Measurements from ENCODE around the gene SLC35F4. TPM values are rescaled to one million over a fixed set of nuclear protein-coding genes. Genes with fewer than 3 reads are reported as not detected.

Gene SLC35F4
- total RNA-seq, 1 experiment from 2014 or later: not detected

- no peak overlapping the region for H3K18ac ChIP-seq (ENCODE audit: insufficient read length, low read depth, low read length)
- no peak overlapping the region for H3K56ac ChIP-seq (ENCODE audit: insufficient read length, low read depth, low read length)
- DNase-seq: no peak
- no peak overlapping the region for H3K4ac ChIP-seq (ENCODE audit: low read depth, low read length)
- Mint-ChIP-seq H3K4me1 (peaks cover 10 to 12% of the 10 kb centered on the region in 2 experiments), H3K9me3 (no peaks in the 10 kb centered on the region), H3K27ac (no peak overlapping the region), H3K4me3 (no peak overlapping the region), H3K36me3 (ENCODE audit: insufficient read depth in 1 of 3, low read depth in 3 of 3) (no peaks in the 10 kb centered on the region), H3K27me3 (ENCODE audit: low read depth) (no peaks in the 10 kb centered on the region)
- H3K9ac ChIP-seq (ENCODE audit: extremely low read depth, insufficient read length, low read length): no peak overlapping the region
- no peak overlapping the region for H2AFZ ChIP-seq (ENCODE audit: low read length)
- WGBS (ENCODE audit: extremely low coverage, insufficient read length, low lambda C conversion rate): no CpG with 5 or more reads among the region's 2 CpGs
- no peaks in the 10 kb centered on the region for H3K79me2 ChIP-seq (ENCODE audit: insufficient read depth, low read length)
- no peak overlapping the region for H3K27ac ChIP-seq (ENCODE audit: insufficient read length, low read depth, low read length)
- H3K23ac ChIP-seq (ENCODE audit: insufficient read length, low read depth, low read length): no peak overlapping the region
- no peak overlapping the region for H2AK5ac ChIP-seq (ENCODE audit: insufficient read length, low read length)
- H3K79me1 ChIP-seq (ENCODE audit: insufficient read depth, low read depth, low read length, poor library complexity, severe bottlenecking): no peaks in the 10 kb centered on the region
- H4K8ac ChIP-seq (replicated peaks; ENCODE audit: insufficient read length, low read depth, low read length): no peak overlapping the region
- no peak overlapping the region for H2BK120ac ChIP-seq (ENCODE audit: low read depth, low read length, poor library complexity, severe bottlenecking)
- H4K5ac ChIP-seq (ENCODE audit: insufficient read length, low read depth, low read length): no peak overlapping the region
- H3K14ac ChIP-seq (ENCODE audit: insufficient read depth, low read length): no peak overlapping the region
- H3K4me1 ChIP-seq (ENCODE audit: insufficient read depth, low read length): no peaks in the 10 kb centered on the region
- no peaks in the 10 kb centered on the region for H3K23me2 ChIP-seq (ENCODE audit: insufficient read length, low read depth, low read length, poor library complexity, severe bottlenecking)
- H3K9me3 ChIP-seq (ENCODE audit: control insufficient read depth, low read depth, low read length): no peaks in the 10 kb centered on the region
- no peak overlapping the region for H2BK15ac ChIP-seq (ENCODE audit: low read depth, low read length)
- H3K27me3 ChIP-seq (ENCODE audit: insufficient read depth, low read length): no peaks in the 10 kb centered on the region
- H4K20me1 ChIP-seq (ENCODE audit: control insufficient read depth, insufficient read depth, insufficient read length): no peaks in the 10 kb centered on the region
- TF ChIP-seq CTCF (conservative IDR thresholded peaks at IDR 0.05): no peak
- no peak overlapping the region for H4K91ac ChIP-seq (ENCODE audit: insufficient read length, low read depth, low read length)
- no peak overlapping the region for H3K4me2 ChIP-seq (ENCODE audit: insufficient read depth, insufficient read length, low read length)
- no peak overlapping the region for H2BK5ac ChIP-seq (ENCODE audit: insufficient read length, low read length)
- H2BK12ac ChIP-seq (ENCODE audit: insufficient read length, low read depth, low read length): no peak overlapping the region
- no peak overlapping the region for H3T11ph ChIP-seq (ENCODE audit: low read length)
- no peak overlapping the region for H2BK20ac ChIP-seq (ENCODE audit: low read depth, low read length, poor library complexity, severe bottlenecking)
These were observed 290.4 kb downstream of the SLC35F4 start for GRCh38 chr14:57575482-57575881.
